Osteoblast (primary cell): ENCODE measurements around the gene ZNF804B. TPM values are rescaled to one million over a fixed set of nuclear protein-coding genes. Genes with fewer than 3 reads are reported as not detected.

ENCODE experiments used
- DNase-seq: peaks from one replicate; pipeline ENCODE4 v3.0.0; 2011; ENCODE audit warnings: low spot score, mixed read lengths; ENCODE audit not compliant: insufficient read length; ENCODE audit errors: missing footprints
- H2AFZ ChIP-seq: 2 replicates; pipeline ENCODE4 v1.6.0; 2011; ENCODE audit warnings: mild to moderate bottlenecking, low read length
- H3K27ac ChIP-seq: 2 replicates; pipeline ENCODE4 v1.5.1; 2011; ENCODE audit warnings: mild to moderate bottlenecking, low read depth, low read length, moderate library complexity
- H3K27me3 ChIP-seq: 2 replicates; pipeline ENCODE4 v1.6.0; 2012; ENCODE audit warnings: mild to moderate bottlenecking, control low read depth, inconsistent platforms, low read length, moderate library complexity; ENCODE audit not compliant: insufficient read depth
- H3K36me3 ChIP-seq: 2 replicates; pipeline ENCODE4 v1.5.1; 2011; ENCODE audit warnings: mild to moderate bottlenecking, low read length, control low read depth, moderate library complexity; ENCODE audit not compliant: insufficient read depth
- H3K4me1 ChIP-seq: 2 replicates; pipeline ENCODE4 v1.5.1; 2011; ENCODE audit warnings: mild to moderate bottlenecking, low read length, control low read depth, moderate library complexity; ENCODE audit not compliant: insufficient read depth
- H3K4me2 ChIP-seq: 2 replicates; pipeline ENCODE4 v1.6.0; 2011; ENCODE audit warnings: mild to moderate bottlenecking, low read length; ENCODE audit not compliant: insufficient read depth
- H3K4me3 ChIP-seq: fragments of 200-600 bp; sonication (generic); 3 replicates; pipeline ENCODE4 v1.5.1; 2012; ENCODE audit warnings: mild to moderate bottlenecking, low read length, inconsistent platforms; ENCODE audit not compliant: insufficient read depth
- H3K79me2 ChIP-seq: 2 replicates; pipeline ENCODE4 v1.6.0; 2012; ENCODE audit warnings: mild to moderate bottlenecking, low read length, control low read depth, inconsistent platforms; ENCODE audit not compliant: insufficient read depth
- H3K9me3 ChIP-seq: 2 replicates; pipeline ENCODE4 v1.5.1; 2011; ENCODE audit warnings: low read depth, low read length, control low read depth
- H4K20me1 ChIP-seq: 2 replicates; pipeline ENCODE4 v1.6.0; 2012; ENCODE audit warnings: mild to moderate bottlenecking, low read length, control low read depth; ENCODE audit not compliant: insufficient read depth
- CTCF ChIP-seq: IDR thresholded peaks from 2 replicates; pipeline ENCODE4 v1.5.1; 2011; ENCODE audit warnings: mild to moderate bottlenecking, low read depth, low read length, moderate library complexity; ENCODE audit errors: extremely low read depth
- total RNA-seq: library from RNA; depleted of rRNA; stranded (reverse); fragments of >200 nt; gene quantifications from 2 replicates; pipeline ENCODE4 v1.2.3, GENCODE V29; 2012

ZNF804B gene
- total RNA-seq, 1 donor: not detected

GRCh38 chr7:89104748-89105685, 345.5 kb downstream of the ZNF804B start:
- no peak overlapping the region for H3K27ac ChIP-seq
- no peak for TF ChIP-seq CTCF

GRCh38 chr7:89123871-89124270, 364.4 kb downstream of the ZNF804B start:
- Histone ChIP-seq H3K4me2 (no peak overlapping the region), H3K36me3 (no peaks in the 10 kb centered on the region), H2AFZ (no peak overlapping the region), H3K27me3 (no peaks in the 10 kb centered on the region), H4K20me1 (no peaks in the 10 kb centered on the region), H3K9me3 (peaks cover 4% of the 10 kb centered on the region), H3K27ac (no peak overlapping the region), H3K4me3 (no peak overlapping the region), H3K79me2 (no peaks in the 10 kb centered on the region), H3K4me1 (no peaks in the 10 kb centered on the region)
- no peak for DNase-seq
- no peak for TF ChIP-seq CTCF

More at GRCh38 chr7:89104748-89105685, 345.5 kb downstream of the ZNF804B start:
- no peaks in the 10 kb centered on the region for H3K36me3 ChIP-seq
- H2AFZ ChIP-seq: no peak overlapping the region
- H4K20me1 ChIP-seq: no peaks in the 10 kb centered on the region
- no peaks in the 10 kb centered on the region for H3K4me1 ChIP-seq
- H3K79me2 ChIP-seq: no peaks in the 10 kb centered on the region
- no peak overlapping the region for H3K4me2 ChIP-seq
- H3K27me3 ChIP-seq: no peaks in the 10 kb centered on the region
- peaks cover 2% of the 10 kb centered on the region for H3K9me3 ChIP-seq
- DNase-seq: no peak
- no peak overlapping the region for H3K4me3 ChIP-seq

GRCh38 chr7:89129600-89130375, 370.3 kb downstream of the ZNF804B start:
- Histone ChIP-seq H4K20me1 (no peaks in the 10 kb centered on the region), H3K79me2 (no peaks in the 10 kb centered on the region), H3K4me3 (no peak overlapping the region), H3K27ac (no peak overlapping the region), H3K9me3 (peaks cover 2% of the 10 kb centered on the region), H3K36me3 (no peaks in the 10 kb centered on the region), H3K4me2 (no peak overlapping the region), H2AFZ (no peak overlapping the region), H3K4me1 (no peaks in the 10 kb centered on the region), H3K27me3 (no peaks in the 10 kb centered on the region)
- no peak for TF ChIP-seq CTCF
- DNase-seq: no peak

- Histone ChIP-seq H3K27me3 (no peaks in the 10 kb centered on the region), H3K4me3 (no peak overlapping the region), H3K4me1 (no peaks in the 10 kb centered on the region), H3K79me2 (no peaks in the 10 kb centered on the region), H3K27ac (no peak overlapping the region), H3K9me3 (peaks cover 2% of the 10 kb centered on the region), H3K36me3 (no peaks in the 10 kb centered on the region), H2AFZ (no peak overlapping the region), H4K20me1 (no peaks in the 10 kb centered on the region), H3K4me2 (no peak overlapping the region)
- DNase-seq: no peak
- no peak for TF ChIP-seq CTCF
Measured at GRCh38 chr7:89133357-89133756, 373.9 kb downstream of the ZNF804B start.
